Activated gamma-delta T cell treated with Interleukin-2 at 50 U/mL for 16 hours (primary cell): ENCODE results near the gene IL22RA1.

ENCODE experiments used
- DNase-seq: peaks from one replicate; pipeline ENCODE4 v3.0.0-alpha.2; 2020

The IL22RA1 gene, protein sequence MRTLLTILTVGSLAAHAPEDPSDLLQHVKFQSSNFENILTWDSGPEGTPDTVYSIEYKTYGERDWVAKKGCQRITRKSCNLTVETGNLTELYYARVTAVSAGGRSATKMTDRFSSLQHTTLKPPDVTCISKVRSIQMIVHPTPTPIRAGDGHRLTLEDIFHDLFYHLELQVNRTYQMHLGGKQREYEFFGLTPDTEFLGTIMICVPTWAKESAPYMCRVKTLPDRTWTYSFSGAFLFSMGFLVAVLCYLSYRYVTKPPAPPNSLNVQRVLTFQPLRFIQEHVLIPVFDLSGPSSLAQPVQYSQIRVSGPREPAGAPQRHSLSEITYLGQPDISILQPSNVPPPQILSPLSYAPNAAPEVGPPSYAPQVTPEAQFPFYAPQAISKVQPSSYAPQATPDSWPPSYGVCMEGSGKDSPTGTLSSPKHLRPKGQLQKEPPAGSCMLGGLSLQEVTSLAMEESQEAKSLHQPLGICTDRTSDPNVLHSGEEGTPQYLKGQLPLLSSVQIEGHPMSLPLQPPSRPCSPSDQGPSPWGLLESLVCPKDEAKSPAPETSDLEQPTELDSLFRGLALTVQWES

DNA sequence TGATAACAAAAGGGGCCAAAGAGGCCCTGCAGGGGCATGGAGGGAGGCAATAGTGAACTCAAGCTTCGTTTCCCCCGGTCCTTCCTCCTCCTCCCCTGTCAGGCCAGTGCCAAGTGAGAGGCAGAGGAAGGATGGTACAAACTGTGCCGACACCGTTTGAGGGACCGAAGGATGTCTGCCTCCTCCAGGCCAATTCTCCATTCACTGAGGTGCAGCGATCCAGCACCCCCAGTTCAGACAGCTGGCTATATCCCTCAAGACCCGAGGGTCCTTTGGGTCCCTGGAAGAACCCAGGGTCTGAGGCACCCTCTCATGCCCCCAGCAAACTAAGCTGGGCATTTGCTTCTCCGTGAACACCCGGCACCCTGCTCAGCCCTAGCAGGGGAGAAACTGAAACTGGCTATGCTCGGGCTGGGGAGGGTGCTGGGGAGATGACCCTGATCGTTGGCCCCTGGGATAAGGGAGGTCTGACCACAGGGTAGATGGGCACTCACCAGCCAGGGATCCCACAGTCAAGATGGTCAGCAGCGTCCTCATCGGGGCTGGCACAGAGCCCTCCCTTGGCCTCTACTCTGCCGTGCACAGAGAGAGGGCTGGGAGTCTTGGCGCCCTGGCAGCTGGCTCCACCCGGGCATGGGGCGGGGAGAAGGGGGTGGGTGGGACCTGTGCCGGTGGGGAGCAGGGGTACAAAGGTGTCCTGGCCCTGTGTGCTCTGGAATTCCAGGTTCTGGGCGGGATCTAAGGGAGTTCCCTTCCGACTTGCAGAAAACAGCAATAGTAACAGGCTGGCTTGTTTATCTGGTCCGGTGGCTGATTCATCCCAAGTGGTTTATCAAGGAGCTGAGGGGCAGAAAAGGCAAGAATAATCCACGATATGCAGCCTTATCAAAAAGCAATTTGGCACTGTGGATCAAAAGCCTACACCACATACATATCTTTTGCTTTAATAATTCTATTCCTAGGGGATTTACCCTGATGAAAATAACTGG lies at the start of gene IL22RA1:
IL22RA1 (minus strand) TSS at position 595 of the 989 bp plus-strand sequence; CDS start at position 537, 58 bp downstream.
- DNase-seq, result no peak

DNA sequence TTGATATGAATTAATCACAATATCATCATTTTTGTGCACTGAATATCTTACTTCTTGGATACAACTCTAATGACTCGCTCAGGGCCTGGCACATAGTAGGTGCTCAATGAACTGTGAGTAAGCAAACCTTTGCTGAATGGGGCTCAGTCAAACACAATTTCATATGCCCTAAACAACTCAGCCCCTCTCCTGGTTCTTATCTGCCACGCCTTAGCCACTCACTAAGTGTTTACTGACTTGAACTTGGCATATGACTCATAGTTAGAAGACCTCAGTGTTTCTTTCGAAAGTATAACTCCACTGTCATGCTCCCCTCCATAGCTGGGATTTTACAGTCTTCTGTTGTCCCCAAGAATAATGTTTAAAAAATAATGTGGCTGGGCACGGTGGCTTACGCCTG lies 48.9 kb upstream of the IL22RA1 start:
- DNase-seq, result no peak

DNA sequence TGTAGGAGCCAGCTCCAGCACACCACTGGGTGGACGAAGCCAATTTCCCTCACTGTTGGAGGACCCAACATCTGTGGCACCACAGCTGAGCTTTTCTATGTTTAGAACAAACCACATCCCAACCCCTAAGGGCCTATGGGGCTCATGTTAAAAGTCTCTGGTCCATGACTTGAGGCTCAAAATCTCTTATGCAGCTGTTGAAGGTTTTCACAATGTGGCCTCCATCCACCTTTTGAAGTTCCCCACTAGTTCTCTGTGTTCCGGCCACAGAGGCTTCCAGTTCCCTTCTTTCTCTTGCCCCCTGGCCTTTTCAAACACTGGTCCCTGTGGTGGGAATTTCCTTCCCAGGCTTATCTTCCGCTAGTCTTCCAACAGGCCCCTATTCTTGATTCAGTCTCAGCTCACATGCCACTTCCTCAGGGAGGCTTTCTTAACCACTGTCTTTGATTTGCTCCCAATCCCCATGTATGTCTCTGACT lies 48.1 kb upstream of the IL22RA1 start:
- no peak for DNase-seq

DNA sequence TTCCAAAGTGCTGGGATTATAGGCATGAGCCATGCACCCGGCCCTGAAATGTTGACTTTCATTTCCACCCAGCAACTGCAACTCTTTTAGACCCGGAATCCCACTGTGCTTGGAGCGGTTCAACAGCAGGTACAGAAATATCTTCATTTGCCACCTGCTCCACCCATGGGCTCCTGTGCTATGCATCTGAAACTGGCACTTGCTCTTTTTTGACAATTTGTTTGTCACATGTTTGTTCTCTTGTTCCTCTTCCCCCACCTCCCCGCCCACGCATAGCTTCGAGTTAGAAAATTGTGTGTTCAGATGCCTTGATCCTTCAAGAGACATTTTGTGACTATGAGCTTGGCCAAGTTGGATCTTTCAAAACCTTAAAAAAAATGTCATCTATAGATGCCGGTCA lies 46.6 kb upstream of the IL22RA1 start:
- no peak for DNase-seq

DNA sequence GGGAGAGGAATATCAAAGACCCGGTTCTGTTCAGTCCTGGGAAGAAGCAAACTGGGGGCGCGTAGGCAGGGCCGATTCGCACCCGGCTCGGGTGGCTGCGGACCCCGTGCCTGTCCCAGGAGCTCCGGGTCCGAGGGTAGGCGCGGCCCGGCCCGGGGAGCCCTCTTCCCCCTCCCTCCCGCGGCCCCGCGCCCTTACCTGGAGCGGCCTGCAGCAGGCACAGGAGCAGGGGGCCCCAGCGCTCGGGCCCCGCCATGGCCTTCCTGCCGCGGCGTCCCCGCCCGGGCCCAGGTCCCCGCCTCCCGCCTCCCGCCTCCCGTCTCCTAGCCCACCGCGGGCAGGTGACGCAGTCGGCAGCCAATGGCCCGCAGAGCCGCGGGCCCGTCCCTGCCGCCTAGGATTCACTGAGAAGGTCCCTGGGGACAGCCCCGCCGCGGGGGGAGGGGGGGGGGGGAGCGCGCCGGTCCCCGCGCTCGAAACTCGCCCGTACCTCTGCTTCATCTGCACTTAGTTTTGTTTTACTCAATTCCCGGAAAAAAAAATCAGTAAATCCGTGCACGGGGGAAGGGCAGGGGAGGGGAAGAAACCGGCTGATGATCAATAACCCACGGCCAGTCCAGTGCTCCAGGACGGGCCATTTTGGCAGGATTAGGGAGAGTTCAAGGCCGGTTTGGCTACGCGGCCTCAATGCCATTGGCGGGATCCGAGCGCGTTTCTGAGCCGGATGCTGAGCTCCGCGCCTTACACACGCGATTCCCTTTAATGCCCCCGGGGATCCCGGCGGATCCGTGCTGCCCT lies 44.3 kb upstream of the IL22RA1 start, which contains the start of gene IFNLR1:
IFNLR1 (minus strand) TSS at position 297 of the 798 bp plus-strand sequence; CDS start at position 256, 41 bp downstream.
- peak; percentile 57 for DNase-seq

DNA sequence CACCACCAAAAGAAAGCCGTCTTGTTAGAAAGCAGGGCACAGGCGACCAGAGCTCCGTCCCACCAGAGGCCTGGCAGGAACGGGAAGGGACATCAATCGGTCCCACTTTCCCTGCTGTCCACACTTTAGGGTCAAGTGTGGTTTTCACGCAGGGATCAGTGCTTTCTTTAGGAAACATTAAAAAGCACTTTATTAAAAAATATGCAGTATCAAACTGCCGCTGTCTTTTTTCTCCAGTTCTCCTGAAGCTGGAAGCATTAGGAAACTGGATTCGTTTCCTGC lies 43.7 kb upstream of the IL22RA1 start:
- DNase-seq, result no peak

DNA sequence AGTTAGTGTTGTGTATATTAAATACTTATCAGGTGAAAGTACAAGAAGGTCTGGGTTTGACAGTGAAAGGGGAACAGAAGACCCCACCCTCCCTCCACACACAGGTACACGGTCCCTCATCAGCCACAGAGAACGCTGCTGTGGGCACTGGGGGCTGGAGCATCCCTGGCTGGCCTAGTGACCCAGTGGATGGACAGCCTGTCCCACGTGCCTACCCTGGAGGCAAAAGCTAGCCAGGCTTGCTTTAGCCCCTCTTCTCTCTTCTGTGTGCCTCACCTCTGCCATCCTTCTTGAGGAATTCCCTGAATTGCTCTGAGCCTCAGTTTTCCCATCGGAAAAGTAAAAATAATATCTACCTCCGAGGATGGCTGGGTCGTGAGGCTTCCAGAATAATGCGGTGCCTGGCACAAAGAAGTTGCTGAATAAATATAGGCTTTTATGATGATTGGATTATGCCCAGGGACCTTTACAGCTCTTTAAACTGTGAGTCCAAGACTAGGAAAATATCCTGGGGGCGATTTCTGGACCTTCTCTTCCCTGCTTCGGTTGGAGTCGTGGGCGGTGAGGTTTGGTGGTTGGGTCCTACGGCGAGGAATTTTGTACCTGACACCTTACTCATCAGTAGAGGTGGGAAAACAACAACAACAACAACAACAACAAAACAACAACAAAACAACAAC lies 43.2 kb upstream of the IL22RA1 start:
- no peak for DNase-seq

DNA sequence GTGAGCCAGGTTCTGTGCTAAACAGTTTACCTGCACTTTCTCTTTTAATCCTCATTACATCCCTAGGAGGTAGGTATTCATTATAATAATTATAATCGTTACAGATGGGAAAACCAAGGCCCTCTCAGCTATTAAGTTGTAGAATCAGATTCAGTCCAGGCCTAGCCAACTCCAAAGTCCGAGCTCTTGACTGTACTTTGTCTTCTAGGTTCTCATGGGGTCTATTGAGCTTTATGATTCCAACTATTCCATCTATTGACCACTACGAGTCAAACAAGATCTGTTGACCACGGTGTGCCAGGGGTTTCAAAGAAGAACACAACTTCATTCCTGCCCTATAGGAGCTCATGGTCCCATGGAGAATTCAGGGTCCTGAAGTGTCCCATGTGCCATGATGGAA lies 42.1 kb upstream of the IL22RA1 start:
- no peak for DNase-seq

DNA sequence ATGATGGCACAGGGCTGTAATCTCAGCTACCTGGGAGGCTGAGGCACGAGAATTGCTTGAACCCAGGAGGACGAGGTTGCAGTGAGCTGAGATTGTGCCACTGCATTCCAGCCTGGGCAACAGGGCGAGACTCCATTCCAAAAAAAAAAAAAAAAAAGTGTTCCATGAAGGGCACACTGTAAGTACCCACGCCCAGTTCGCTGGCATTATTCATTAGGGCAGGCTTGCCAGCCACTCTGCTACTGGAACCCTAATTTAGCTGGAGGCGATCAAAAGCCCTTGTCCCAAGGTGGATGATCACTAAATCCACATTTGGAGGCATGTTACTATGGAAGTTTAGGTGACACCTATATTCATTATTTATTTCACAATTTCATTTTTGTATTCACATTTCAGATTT lies 39.1 kb upstream of the IL22RA1 start:
- DNase-seq, result no peak

DNA sequence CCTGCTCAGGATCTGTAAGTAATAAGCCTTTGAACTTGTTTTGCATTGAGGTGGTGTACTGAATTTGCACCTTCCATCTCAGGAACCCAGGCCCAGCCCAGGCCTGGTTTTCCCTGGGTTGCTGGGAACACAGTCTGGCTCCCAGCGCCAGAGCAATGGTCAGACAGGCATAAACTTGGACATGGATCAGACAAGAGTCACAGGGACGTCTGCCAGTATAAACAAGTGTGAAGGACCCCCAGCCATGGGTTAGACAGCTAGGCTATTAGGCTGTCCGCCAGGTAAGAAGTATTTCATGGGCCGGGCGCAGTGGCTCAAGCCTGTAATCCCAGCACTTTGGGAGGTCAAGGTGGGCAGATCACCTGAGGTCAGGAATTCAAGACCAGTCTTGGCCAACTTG lies 38.7 kb upstream of the IL22RA1 start:
- no peak for DNase-seq

DNA sequence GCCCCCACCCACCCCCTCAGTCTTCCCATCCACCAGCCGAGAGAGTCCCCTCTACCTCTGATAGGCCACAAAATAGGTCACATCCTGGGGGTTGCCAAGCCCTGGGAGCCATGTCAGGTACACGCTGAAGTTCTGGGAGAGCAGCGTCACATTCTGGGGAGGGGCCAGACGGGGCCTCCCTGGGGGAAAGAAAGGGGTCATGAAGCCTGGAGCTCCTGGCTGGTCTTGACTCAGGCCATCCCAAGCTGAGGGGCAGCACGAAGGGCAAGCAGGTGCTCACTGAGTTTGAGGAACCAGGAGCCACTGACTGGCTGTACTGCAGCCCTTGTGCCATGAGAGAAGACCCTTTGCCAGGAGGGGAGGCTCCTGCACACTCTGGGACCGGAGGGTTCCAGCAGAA lies 37.7 kb upstream of the IL22RA1 start:
- DNase-seq, result no peak

DNA sequence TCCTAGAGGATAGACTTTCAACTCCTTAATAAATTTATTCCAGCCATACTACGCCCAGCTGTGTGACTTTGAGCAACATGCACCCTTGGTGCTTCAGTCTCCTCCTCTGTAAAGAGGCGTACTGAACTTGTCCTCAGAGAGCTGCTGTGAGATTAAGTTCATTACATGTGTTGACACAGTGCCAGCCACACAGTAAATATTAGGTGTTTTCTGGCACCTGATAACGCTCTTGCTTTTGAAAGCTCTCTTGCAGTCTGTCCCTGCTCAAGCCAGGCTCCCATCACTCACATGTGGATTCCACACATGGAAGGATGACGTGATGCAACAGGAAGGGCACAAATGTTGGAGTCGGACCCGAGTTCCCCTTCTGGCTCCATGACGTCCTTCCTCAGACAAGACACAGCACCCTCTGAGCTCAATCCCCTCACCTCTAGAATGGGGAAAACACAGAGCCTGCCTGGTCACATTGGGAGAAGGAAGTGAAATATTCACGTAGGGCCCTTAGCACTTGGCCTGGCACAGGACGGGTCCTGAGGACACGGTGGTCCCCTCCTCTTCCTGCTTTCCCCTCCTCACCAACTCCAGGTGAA lies 36.4 kb upstream of the IL22RA1 start:
- no peak for DNase-seq

DNA sequence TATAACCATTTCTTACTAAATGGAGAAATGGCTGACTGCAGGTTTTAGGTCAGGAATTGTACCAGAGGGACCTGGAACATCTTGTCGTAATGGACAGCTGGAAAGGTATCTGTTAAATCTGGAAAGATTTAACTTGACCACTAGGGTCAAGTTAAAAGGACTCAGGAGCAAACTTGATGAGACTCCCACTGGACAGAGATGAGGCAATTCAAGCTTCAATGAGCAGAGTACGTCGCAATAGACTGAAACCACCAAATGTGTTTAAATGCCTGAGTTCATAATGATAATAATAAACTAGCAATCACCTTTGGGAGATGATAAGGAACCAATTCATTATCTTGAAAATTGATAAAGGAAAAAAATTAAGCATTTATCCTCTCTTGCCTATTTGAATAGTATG lies 35.5 kb upstream of the IL22RA1 start:
- no peak for DNase-seq

DNA sequence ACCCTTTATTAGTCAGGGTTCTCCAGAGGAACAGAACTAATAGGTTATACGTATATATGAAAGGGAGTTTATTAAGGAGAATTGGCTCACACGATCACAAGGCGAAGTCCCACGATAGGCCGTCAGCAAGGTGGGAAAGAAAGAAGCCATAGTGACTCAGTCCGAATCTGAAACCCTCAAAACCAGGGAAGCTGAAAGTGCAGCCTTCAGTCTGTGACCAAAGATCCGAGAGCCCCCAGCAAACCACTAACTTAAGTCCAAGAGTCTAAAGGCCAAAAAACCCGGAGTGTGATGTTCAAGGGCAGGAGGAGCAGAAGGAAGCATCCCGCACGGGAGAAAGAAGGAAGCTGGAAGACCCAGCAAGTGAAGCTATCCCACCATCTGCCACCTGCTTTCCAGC lies 34.2 kb upstream of the IL22RA1 start:
- no peak for DNase-seq

DNA sequence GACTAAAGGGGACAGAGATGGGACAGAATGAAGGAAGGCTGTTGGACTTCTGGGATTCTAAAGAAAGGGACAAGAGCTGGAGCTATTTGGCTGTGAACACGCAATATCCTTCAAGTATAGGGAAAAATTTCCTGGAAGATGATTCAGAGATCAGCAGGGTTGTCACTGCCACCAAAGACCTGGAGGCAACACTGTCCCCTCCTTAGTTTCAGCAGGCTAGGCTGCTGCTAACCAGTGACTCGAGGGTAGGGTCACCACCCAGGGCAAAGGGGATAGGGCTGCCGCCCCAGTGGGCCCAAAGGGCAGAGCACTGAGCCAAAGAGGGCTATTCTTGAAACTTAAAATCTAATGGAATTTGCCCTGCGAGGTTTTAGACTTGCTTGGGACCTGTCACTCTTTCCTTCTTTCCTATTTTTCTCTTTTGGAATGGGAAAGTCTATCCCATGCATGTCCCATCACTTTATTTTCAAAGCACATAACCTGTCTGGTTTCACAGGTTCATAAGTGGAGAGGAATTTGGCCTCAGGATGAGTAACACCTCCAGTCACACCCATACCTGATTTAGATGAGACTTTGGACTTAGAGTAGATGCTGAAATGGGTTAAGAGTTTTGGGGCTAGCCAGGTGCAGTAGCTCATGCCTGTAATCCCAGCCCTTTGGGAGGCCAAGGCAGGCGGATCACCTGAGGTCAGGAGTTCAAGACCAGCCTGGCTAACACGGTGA lies 32.3 kb upstream of the IL22RA1 start:
- no peak for DNase-seq

DNA sequence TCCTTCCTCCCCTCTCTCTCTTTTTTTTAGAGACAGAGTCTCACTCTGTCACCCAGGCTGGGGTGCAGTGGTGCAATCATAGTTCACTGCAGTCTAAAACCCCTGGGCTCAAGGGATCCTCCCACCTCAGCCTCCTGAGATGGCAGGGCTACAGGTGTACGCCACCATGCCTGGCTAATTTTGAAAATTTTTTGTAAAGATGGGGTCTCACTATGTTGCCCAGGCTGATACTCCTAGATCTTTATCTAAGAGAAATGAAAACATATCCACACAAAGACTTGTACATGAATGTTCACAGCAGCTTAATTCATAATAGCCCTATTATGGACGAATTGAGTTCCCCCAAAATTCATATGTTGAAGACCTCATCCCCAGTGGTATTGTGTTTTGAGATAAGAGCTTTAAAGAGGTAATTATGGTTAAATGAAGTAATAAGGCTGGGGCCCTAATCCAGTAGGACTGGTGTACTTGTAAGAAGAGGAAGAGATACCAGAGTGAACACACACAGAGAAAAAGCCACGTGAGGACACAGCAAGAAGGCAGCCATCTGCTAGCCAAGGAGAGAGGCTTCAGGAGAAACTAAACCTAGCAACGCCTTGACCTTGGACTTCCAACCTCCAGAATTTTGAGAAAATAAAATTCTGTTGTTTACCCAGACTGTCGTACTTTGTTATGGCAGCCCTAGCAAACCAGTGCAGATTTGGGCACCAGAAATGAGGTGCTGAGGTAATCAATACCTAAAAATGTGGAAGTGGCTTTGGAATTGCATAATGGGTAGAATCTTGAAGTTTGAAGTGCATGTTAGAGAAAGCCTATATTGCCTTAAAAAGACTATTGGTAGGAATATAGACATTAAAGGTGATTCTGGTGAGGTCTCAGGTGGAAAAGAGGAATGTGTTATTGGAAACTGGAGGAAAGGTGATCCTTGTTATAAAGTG lies 31.0 kb upstream of the IL22RA1 start:
- DNase-seq, result no peak

DNA sequence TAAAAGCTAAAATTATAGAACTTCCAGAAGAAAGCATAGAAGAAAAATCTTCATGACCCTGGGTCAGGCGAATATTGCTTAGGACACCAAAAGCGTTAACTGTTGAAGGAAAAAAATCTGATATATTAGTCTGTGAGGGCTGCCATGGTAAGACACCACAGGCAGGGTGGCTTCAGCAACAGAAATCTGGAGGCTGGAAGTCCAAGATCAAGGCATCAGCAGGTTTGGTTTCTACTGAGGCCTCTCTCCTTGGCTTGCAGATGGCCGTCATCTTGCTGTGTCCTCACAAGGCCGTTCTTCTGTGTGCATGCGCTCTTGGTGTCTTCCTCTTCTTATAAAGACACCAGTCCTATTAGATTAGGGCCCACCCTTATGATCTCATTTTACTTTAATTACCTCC lies 29.7 kb upstream of the IL22RA1 start:
- no peak for DNase-seq

DNA sequence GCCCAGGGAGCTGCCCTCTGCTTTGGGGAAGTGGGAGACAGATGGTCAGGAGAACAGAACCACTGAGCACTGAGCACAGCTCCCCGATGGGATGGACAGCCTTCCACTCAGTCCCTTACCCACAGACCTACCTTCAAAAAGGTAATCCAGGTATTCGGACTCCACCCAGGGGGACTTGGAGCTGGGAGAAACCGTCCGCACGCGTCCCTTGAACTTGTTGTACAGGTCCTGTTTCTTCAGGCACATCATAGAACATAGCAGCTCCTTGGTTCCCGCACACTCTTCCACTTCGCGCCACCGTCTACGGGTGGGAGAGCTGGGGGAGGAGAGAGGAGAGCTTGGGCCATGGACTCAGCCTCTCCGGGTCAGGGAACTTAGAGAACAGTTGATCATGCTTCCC lies 26.3 kb upstream of the IL22RA1 start:
- DNase-seq, result no peak

DNA sequence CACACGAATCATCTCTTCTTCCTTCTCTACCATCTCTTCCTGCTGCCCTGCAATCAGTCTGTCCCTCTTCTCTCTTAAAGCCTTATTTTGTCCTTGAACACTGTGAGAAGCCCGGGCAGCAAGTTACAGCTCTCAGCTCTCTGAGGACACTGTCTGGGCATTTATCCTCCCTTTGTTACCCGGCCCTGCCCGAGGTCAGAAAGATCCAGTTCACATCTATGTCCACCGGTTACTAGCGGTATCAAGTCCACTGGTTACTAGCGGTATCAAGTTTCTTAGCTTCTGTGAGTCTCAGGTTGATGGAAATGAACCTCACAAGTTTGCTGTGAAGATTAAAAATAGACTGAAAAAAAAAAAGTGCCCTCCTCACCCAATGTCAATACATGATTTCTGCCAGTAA lies 25.3 kb upstream of the IL22RA1 start:
- DNase-seq, result no peak

DNA sequence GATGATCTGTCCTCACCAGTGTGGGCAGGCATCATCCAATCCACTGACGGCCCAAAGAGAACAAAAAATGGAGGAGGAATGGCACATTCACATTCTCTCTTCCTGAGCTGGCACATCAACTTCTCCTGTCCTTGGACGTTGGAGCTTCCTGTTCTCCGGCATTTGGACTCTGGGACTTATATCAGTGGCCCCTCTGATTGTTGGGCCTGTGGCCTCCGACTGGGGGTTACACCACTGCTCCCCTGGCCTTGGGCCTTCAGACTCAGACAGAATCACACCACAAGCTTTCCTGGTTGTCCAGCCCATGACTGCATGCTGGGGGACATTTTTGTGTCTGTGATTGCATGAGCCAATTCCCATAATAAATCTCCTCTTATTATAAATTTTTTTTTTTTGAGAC lies 24.1 kb upstream of the IL22RA1 start:
- no peak for DNase-seq
